Right atrium auricular region (tissue), 2 donors: Measurements from ENCODE around the gene SNX33. TPM values are rescaled to one million over a fixed set of nuclear protein-coding genes. Genes with fewer than 3 reads are reported as not detected.
A peak's percentile ranks its signal among the peaks of the same experiment; 100 is the strongest.
"Not testable (repeated sequence)": the region's sequence is repeated elsewhere in the genome, so short reads cannot be mapped to it uniquely, and the experiment has no call there.

Experiments
- DNase-seq: peaks from one replicate; pipeline ENCODE4 v3.0.0-alpha.2; 2019; ENCODE audit warnings: low spot score
- H3K27ac ChIP-seq, 2 donors: fragments of 200-600 bp; sonication (generic); 1 replicate in 1 of 2; 2 replicates in 1 of 2; pipeline ENCODE4 v1.5.1; 2016 to 2019
- H3K27me3 ChIP-seq, 2 donors: fragments of 200-600 bp; sonication (generic); one replicate each; pipeline versions ENCODE4 v1.5.1 to v1.6.0; 2017 to 2019
- H3K36me3 ChIP-seq: fragments of 200-600 bp; sonication (generic); one replicate; pipeline ENCODE4 v1.5.1; 2016
- H3K4me1 ChIP-seq, 2 donors: fragments of 200-600 bp; sonication (generic); one replicate each; pipeline versions ENCODE4 v1.5.1 to v1.6.0; 2017 to 2019
- H3K4me3 ChIP-seq, 2 donors: fragments of 200-600 bp; sonication (generic); 1 replicate in 1 of 2; 2 replicates in 1 of 2; pipeline ENCODE4 v1.5.1; 2017 to 2019; ENCODE audit warnings: mild to moderate bottlenecking in 1 of 2, moderate library complexity in 1 of 2
- H3K9me3 ChIP-seq, 2 donors: fragments of 200-600 bp; sonication (generic); one replicate each; pipeline ENCODE4 v1.5.1; 2019
- CTCF ChIP-seq, 2 donors: fragments of 200-600 bp; sonication (generic); IDR thresholded peaks; one replicate each; pipeline ENCODE4 v1.5.1; 2019; ENCODE audit warnings: antibody characterized with exemption in 2 of 2
- total RNA-seq, 2 donors: library from RNA; depleted of rRNA; stranded (reverse); fragments of >200 nt; gene quantifications; one replicate each; pipeline ENCODE4 v1.1.0, GENCODE V29; 2016

The SNX33 gene
- total RNA-seq, 2 donors from 2014 or later = 10.3 to 20.5 TPM

- no peaks in the 10 kb centered on the region for H3K27me3 ChIP-seq
- no peaks in the 10 kb centered on the region for H3K36me3 ChIP-seq
- peaks cover 0 to 64% of the 10 kb centered on the region in 2 donors for H3K4me1 ChIP-seq
- DNase-seq = no peak
- no peak for TF ChIP-seq CTCF (IDR thresholded peaks at IDR 0.05)
- peak overlapping the region; percentile 79 to 97 for H3K27ac ChIP-seq
- H3K9me3 ChIP-seq = no peaks in the 10 kb centered on the region
- H3K4me3 ChIP-seq = no peak overlapping the region
Observed at GRCh38 chr15:75705854-75706681, 58.4 kb downstream of the SNX33 start.

GRCh38 chr15:75706682-75706954, 58.9 kb downstream of the SNX33 start:
- H3K27me3 ChIP-seq = no peaks in the 10 kb centered on the region
- H3K4me3 ChIP-seq = no peak overlapping the region
- no peaks in the 10 kb centered on the region for H3K9me3 ChIP-seq
- H3K27ac ChIP-seq = peak overlapping the region; percentile 79 to 97
- no peak for DNase-seq
- peaks cover 0 to 59% of the 10 kb centered on the region in 2 donors for H3K4me1 ChIP-seq
- H3K36me3 ChIP-seq = no peaks in the 10 kb centered on the region
- TF ChIP-seq CTCF (IDR thresholded peaks at IDR 0.05) = no peak

GRCh38 chr15:75709458-75709857, 61.7 kb downstream of the SNX33 start:
- H3K9me3 ChIP-seq, H3K27me3 ChIP-seq, H3K36me3 ChIP-seq: not testable (repeated sequence)
- DNase-seq = peak; percentile 79
- Histone ChIP-seq H3K4me3 (peak overlapping the region in 1 of 2 donors; percentile 28), H3K4me1 (peaks cover 0 to 60% of the 10 kb centered on the region in 2 donors), H3K27ac (peak overlapping the region; percentile 79 to 83)

GRCh38 chr15:75710874-75711273, 63.2 kb downstream of the SNX33 start:
- H3K9me3 ChIP-seq, DNase-seq, H3K36me3 ChIP-seq, H3K27me3 ChIP-seq, H3K4me3 ChIP-seq: not testable (repeated sequence)
- peak overlapping the region in 1 of 2 donors; percentile 79 for H3K27ac ChIP-seq
- H3K4me1 ChIP-seq = peaks cover 0 to 45% of the 10 kb centered on the region in 2 donors

GRCh38 chr15:75711495-75711894, 63.8 kb downstream of the SNX33 start:
- not testable (repeated sequence) for DNase-seq, H3K9me3 ChIP-seq, H3K36me3 ChIP-seq, H3K27me3 ChIP-seq
- Histone ChIP-seq H3K4me1 (peaks cover 0 to 39% of the 10 kb centered on the region in 2 donors), H3K27ac (peak overlapping the region; percentile 64 to 73), H3K4me3 (peak overlapping the region; percentile 67 to 68)

Other genes starting within 250 kb of the SNX33 start
- 10 to 100 TPM; 16.0 to 25.5 TPM for gene SIN3A, start 196.2 kb upstream of the SNX33 start, total RNA-seq
- 1 to 10 TPM; 9.6 to 9.9 TPM for gene PTPN9, start 68.6 kb upstream of the SNX33 start, total RNA-seq
- 10 to 100 TPM; 13.7 to 17.3 TPM for gene SNUPN, start 22.2 kb upstream of the SNX33 start, total RNA-seq
- 100 to 1,000 TPM in 1 of 2 donors, 10 to 100 TPM in 1; 71.2 to 119 TPM for gene IMP3, start 7.7 kb upstream of the SNX33 start, total RNA-seq
- 10 to 100 TPM; 32.6 to 55.6 TPM for gene CSPG4, start 64.9 kb downstream of the SNX33 start, total RNA-seq
- 10 to 100 TPM; 19.3 to 30.4 TPM for gene UBE2Q2, start 195.5 kb downstream of the SNX33 start, total RNA-seq